ENCODE measurements around the gene EGR2.
A peak's percentile ranks its signal among the peaks of the same experiment; 100 is the strongest.

EGR2 gene

DNA sequence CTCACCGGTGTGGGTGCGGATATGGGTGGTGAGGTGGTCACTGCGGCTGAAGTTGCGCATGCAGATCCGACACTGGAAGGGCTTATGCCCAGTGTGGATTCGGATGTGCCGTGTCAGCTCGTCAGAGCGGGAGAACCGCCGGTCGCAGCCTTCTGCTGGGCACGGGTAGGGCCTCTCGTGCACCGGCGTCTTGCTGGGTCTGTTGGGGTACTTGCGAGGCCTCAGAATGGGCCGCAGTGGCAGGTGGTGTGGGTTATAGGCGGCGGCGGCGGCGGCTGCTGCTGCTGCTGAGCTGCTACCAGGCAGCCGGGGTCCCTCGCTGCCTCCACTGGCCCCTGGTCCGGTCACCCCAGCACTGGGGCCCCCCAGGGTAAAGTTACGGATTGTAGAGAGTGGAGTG is 2.7 kb downstream of the EGR2 start:
- H3K4me1 Mint-ChIP-seq (ENCODE audit: low read depth), result peaks cover 64% of the 10 kb centered on the region
- H3K4me3 Mint-ChIP-seq, result peak overlapping the region; percentile 95
- peaks cover 51% of the 10 kb centered on the region for H3K27me3 Mint-ChIP-seq (ENCODE audit: low read depth)
- H3K27ac Mint-ChIP-seq, result no peak overlapping the region
- peaks cover 38% of the 10 kb centered on the region for H3K36me3 Mint-ChIP-seq (ENCODE audit: low read depth)
- H3K9me3 Mint-ChIP-seq, result no peaks in the 10 kb centered on the region

DNA sequence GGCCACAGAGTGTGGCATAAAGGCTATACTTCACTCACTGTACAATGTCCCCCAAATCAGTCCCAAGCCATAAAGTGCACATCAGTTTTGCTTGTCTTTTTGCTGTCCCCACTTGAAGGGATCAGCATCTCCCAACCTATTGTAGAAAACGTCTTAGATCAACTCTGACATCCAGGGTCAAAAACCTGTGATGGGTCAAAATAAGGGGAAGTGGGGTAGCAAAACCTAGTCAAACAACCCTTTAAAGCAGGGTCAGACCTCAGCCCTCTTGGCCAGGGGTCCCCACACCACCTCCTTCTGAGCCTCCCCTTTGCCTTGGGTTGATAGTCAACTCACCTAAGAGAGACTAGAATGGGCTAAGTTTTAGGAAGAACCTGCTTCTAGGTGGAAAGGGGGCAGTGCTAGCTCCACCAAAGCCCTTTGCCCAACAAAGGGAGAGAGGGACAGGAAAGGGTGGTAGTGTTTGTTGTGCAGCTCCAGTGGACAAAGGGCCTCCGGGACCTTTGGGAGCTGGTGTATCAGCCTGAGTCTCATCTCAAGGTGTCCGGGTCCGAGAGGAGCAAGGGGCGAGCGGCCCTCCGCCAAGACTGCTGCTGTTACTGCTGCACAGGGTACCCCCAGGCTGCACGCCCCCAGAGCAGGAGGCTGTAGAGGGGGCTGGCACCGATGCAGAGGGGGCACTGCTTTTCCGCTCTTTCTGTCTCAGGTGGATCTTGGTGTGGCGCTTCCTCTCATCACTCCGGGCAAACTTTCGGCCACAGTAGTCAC is 3.3 kb downstream of the EGR2 start:
- peaks cover 48% of the 10 kb centered on the region for H3K27me3 Mint-ChIP-seq (ENCODE audit: low read depth)
- H3K4me3 Mint-ChIP-seq, result peak overlapping the region; percentile 95
- H3K36me3 Mint-ChIP-seq (ENCODE audit: low read depth), result peaks cover 44% of the 10 kb centered on the region
- no peak overlapping the region for H3K27ac Mint-ChIP-seq
- H3K9me3 Mint-ChIP-seq, result no peaks in the 10 kb centered on the region
- peaks cover 64% of the 10 kb centered on the region for H3K4me1 Mint-ChIP-seq (ENCODE audit: low read depth)

DNA sequence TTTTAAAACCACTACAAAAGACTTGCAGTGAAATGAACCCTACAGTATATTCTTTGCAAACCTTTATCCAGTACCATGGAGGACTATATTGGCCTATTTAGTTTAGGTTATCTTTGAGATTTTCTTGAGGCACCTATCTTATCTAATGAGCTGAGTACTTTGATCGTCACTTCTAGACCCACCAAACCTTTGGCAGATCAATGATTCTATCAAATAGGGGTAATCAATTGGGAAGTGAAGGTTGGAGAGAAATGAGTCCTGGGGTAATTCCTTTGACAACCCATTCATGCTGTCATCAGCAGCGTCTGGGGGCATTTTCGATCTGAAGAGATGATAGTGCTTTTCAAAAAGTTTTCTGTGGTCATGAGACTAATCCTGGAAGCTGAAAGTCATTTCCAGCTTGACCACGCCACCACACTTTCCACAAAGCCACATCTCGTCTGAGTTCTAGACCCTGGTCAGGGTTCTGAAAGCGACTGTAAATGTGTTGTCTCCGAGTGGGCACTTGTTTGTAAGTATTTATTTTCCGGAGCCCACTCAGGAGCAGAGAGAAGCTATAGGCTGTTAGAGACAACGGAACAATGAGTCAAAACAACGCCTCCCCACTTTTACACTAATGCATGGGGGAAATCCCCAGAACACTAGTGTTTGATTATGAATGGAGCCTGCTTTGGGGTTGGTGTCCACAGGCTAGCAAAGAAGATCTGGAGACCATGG is 4.8 kb downstream of the EGR2 start:
- no peaks in the 10 kb centered on the region for H3K9me3 Mint-ChIP-seq
- peak overlapping the region; percentile 67 for H3K27ac Mint-ChIP-seq
- H3K4me3 Mint-ChIP-seq, result peak overlapping the region; percentile 58
- peaks cover 57% of the 10 kb centered on the region for H3K36me3 Mint-ChIP-seq (ENCODE audit: low read depth)
- peaks cover 67% of the 10 kb centered on the region for H3K4me1 Mint-ChIP-seq (ENCODE audit: low read depth)
- peaks cover 44% of the 10 kb centered on the region for H3K27me3 Mint-ChIP-seq (ENCODE audit: low read depth)

DNA sequence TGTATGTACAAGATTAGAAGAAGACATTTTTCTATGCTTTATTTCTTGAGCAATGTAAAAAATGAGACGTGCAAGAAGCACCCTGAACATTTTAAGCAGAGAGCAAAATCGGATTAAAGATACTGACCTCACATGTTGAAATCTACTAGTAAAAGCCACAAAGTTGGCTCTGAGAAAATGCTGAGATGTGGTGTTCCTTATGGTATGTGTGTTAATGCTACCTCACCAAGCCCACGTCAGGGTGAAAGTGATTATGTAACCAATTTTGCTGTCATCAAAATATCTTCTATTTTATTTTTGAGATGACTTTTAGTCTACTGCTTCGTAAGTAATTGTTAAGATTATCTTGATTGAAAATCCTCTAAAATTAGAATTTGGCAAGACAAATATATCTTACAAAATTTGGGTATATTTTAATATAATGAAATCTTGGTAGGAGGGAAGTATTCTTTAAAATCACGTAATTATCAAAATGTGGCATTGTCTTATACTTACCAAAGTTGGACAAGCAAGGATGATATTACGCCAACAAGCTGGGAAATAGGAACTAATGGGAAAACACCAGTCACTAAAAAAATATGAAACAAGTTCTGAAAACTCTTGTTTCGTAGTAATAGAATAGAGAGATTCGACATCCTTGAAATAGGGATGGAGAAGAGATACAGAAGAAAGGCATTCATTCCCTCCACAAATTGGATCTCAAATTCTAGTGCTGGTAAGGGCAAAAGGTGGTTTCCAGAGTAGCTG is 5.8 kb downstream of the EGR2 start:
- peaks cover 64% of the 10 kb centered on the region for H3K4me1 Mint-ChIP-seq (ENCODE audit: low read depth)
- peaks cover 36% of the 10 kb centered on the region for H3K27me3 Mint-ChIP-seq (ENCODE audit: low read depth)
- no peaks in the 10 kb centered on the region for H3K9me3 Mint-ChIP-seq
- H3K36me3 Mint-ChIP-seq (ENCODE audit: low read depth), result peaks cover 61% of the 10 kb centered on the region
- no peak overlapping the region for H3K27ac Mint-ChIP-seq
- H3K4me3 Mint-ChIP-seq, result no peak overlapping the region

DNA sequence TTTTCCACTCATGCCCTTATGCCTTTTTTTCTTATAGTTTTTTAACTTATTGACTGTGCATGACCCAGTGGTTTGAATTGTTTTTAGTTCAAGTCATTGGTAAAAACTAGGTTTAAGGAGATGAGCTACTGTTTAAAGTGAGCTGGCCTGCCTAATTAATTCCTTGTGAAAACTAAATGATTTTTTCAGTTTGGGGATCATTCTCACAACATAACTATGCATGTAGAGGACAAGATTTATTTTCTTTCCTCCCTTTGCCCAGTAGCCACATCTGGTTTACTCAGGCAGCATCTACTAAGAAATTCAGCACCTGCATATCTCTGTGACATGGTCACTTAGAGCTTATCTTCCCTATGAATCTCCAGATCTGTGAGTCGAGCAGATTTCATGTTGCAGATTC is 9.9 kb downstream of the EGR2 start:
- peaks cover 42% of the 10 kb centered on the region for H3K4me1 Mint-ChIP-seq (ENCODE audit: low read depth)
- peaks cover 39% of the 10 kb centered on the region for H3K36me3 Mint-ChIP-seq (ENCODE audit: low read depth)
- H3K9me3 Mint-ChIP-seq, result no peaks in the 10 kb centered on the region
- H3K4me3 Mint-ChIP-seq, result peak overlapping the region; percentile 86
- peaks cover 11% of the 10 kb centered on the region for H3K27me3 Mint-ChIP-seq (ENCODE audit: low read depth)
- H3K27ac Mint-ChIP-seq, result peak overlapping the region; percentile 49

DNA sequence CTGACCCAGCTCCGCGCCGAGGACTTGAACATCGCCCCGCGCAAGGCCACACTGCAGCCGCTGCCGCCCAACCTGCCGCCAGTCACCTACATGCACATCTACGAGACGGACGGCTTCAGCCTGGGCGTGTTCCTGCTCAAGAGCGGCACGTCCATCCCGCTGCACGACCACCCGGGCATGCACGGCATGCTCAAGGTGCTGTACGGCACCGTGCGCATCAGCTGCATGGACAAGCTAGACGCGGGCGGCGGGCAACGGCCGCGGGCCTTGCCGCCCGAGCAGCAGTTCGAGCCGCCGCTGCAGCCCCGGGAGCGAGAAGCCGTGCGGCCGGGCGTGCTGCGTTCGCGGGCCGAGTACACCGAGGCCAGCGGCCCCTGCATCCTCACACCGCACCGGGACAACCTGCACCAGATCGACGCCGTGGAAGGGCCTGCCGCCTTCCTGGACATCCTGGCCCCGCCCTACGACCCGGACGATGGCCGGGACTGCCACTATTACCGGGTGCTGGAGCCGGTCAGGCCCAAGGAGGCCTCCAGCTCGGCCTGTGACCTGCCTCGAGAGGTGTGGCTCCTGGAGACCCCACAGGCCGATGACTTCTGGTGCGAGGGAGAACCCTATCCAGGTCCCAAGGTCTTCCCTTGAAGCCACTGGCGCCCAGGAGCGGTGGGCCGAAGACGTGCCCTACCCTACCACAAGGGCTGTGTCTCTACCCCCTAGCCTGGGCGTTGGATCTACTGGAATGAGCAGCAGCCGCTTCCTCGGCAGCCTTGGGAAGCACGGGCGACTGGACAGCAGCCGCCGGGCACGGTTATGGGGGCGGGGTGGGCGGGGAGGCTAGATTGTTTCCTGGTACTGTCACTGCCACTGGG is 10.7 kb downstream of the EGR2 start:
- Mint-ChIP-seq H3K4me1 (ENCODE audit: low read depth) (peaks cover 35% of the 10 kb centered on the region), H3K27me3 (ENCODE audit: low read depth) (peaks cover 19% of the 10 kb centered on the region), H3K4me3 (peak overlapping the region; percentile 86), H3K9me3 (no peaks in the 10 kb centered on the region), H3K27ac (peak overlapping the region; percentile 82), H3K36me3 (ENCODE audit: low read depth) (peaks cover 39% of the 10 kb centered on the region)

DNA sequence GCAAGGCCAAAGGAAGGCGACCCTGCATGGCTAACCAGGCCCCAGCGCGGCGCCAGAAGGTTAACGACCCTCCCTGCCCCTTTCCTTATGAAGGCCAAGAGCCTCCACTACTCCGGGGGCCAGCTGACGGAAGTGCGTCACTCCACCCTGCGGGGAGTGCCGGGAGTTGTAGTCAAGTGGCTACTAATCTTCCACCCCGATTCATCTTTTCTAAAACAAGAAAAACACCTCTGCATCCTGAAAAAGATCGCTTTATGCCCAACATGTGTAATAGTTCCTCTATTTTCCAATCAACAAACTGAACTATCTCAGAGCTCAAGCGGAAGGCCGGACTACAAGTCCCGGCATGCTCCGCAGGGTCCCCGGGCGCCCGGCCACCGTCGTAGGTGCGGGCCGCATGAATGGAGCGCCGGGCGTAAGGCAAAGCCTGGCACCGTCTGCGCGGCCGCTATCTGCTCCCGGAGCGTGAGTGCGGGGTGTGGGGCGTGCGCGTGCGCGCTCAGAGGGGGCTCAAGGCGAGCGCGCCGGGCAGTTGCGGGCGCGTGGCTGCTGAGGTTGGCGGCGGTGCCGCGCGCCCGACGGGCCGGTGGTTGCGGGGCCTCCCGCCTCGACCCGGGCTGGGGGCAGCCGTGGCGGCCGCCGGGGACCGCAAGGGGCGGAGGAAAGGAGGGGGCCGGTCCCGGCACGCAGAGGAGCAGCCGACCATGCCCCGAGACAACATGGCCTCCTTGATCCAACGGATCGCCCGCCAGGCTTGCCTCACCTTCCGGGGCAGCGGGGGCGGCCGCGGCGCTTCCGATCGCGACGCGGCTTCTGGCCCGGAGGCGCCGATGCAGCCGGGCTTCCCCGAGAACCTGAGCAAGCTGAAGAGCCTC is 11.6 kb downstream of the EGR2 start, which contains the start of gene ADO:
Gene ADO (plus strand): TSS at position 365 of the 875 bp plus-strand sequence. CDS start 340 bp downstream, at position 705.
- Mint-ChIP-seq H3K27me3 (ENCODE audit: low read depth) (peaks cover 28% of the 10 kb centered on the region), H3K36me3 (ENCODE audit: low read depth) (peaks cover 33% of the 10 kb centered on the region), H3K9me3 (no peaks in the 10 kb centered on the region), H3K27ac (peak within 1 kb of the TSS; percentile 96), H3K4me3 (peak within 1 kb of the TSS; percentile 91), H3K4me1 (ENCODE audit: low read depth) (peaks cover 30% of the 10 kb centered on the region)

DNA sequence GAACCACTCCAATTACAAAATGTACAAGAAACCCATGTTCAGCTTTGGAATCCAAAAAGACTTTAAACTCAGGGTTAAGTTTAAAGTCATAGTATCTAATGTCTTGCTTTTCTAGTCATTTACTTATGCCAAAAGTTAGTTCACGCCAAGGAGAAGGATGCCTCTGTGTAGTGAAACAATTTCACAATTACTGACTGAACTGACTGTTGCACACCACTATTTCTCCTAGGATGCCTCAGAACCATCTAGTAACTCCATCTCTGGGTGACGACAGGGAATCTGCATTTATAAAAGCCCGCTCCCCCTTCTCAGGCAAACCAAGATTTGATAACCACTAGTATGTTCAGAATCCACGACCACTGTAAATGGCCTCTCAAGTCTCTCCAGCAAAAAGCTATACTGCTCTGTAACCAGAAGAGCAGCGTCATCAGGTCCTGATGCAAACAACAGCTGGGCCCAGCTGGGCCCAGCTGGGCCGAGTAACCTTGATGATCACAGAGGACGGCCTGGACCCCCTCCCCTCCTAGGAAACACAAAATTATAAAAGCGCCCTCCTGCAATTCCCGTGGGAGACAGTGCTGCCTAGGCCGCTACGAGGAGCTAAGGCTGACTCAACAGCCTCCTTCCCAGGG is 12.3 kb downstream of the EGR2 start:
- Mint-ChIP-seq H3K27ac (peak overlapping the region; percentile 96), H3K4me1 (ENCODE audit: low read depth) (peaks cover 29% of the 10 kb centered on the region), H3K27me3 (ENCODE audit: low read depth) (peaks cover 35% of the 10 kb centered on the region), H3K36me3 (ENCODE audit: low read depth) (peaks cover 29% of the 10 kb centered on the region), H3K4me3 (peak overlapping the region; percentile 91), H3K9me3 (no peaks in the 10 kb centered on the region)

DNA sequence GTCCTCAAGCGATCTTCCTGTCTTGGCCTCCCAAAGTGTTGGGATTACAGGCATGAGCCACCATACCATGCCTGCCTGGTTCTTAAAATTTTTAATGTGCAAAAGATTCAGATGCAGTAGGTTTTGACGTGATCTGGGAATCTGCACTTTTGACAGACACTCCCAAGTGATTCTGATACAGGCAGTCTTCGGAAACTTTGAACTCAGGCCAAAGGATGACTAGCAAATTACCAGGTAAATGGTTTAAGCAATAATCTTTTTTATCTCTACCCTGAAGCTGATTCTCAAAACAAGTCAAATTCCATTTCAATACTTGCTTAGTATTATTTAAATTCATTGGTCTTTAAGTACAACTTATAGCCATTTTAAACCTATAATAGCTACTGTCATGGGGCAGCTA is 14.3 kb downstream of the EGR2 start:
- H3K4me3 Mint-ChIP-seq, result no peak overlapping the region
- no peak overlapping the region for H3K27ac Mint-ChIP-seq
- H3K4me1 Mint-ChIP-seq (ENCODE audit: low read depth), result peaks cover 17% of the 10 kb centered on the region
- no peaks in the 10 kb centered on the region for H3K9me3 Mint-ChIP-seq
- H3K36me3 Mint-ChIP-seq (ENCODE audit: low read depth), result peaks cover 11% of the 10 kb centered on the region
- H3K27me3 Mint-ChIP-seq (ENCODE audit: low read depth), result peaks cover 49% of the 10 kb centered on the region

DNA sequence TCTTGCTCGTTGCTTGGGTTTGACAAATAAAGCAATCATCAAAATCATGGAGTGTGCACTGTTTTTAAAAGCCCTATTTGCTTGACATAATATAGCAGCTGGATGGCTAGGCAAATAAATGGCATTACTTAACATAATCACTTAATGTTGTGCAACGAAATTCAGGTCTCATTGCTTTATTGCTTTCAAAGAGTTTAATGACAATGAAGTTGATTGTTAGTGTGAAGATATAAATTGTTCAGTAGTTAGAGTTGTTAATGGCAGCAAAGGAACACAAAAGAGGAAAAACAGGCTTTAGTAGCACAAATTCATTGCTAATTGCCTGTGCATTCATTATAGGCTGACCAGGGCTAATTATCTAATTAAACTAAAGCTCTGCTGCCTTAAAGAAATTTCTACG is 19.3 kb downstream of the EGR2 start:
- no peaks in the 10 kb centered on the region for H3K4me1 Mint-ChIP-seq (ENCODE audit: low read depth)
- H3K9me3 Mint-ChIP-seq, result no peaks in the 10 kb centered on the region
- no peak overlapping the region for H3K4me3 Mint-ChIP-seq
- no peaks in the 10 kb centered on the region for H3K36me3 Mint-ChIP-seq (ENCODE audit: low read depth)
- H3K27me3 Mint-ChIP-seq (ENCODE audit: low read depth), result peaks cover 88% of the 10 kb centered on the region
- no peak overlapping the region for H3K27ac Mint-ChIP-seq

DNA sequence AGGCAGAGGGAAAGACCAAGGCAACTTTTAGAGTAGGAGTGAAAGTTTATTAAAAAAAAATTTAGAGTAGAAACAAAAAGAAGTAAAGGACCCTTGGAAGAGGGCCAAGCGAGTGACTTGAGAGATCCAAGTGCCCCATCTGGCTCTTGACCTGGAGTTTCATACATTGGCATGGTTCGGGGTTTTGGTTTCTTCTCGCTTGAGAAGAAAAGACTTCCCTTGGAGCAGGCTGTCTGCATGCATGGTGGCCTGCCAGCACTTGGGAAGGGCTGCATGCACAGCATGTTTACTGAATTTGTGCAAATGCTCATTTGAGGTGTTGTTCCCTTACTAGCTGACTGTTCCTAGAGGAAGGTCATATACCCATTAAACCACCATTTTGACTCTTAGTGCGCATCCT is 20.4 kb downstream of the EGR2 start:
- peaks cover 86% of the 10 kb centered on the region for H3K27me3 Mint-ChIP-seq (ENCODE audit: low read depth)
- no peak overlapping the region for H3K27ac Mint-ChIP-seq
- H3K36me3 Mint-ChIP-seq (ENCODE audit: low read depth), result no peaks in the 10 kb centered on the region
- no peaks in the 10 kb centered on the region for H3K9me3 Mint-ChIP-seq
- H3K4me1 Mint-ChIP-seq (ENCODE audit: low read depth), result no peaks in the 10 kb centered on the region
- no peak overlapping the region for H3K4me3 Mint-ChIP-seq

DNA sequence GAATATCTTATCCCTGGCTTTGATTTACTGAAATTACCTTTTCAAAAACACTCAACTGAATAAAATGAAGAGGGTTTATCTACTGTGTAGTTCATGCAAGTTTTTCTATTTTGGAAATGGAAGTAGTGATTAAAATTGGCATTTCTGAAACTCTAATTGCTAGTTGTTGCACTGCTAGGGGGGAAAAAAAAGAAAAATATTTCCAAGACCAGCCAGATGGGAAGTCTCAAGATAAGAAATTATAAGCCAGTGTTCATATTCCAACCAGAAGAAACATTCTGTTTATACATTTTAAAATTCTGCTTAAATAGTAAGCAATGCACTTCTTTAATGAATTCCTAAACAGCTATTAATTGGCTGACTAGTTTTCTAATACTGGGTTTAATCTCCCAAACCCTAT is 21.1 kb downstream of the EGR2 start:
- Mint-ChIP-seq H3K4me3 (no peak overlapping the region), H3K9me3 (no peaks in the 10 kb centered on the region), H3K36me3 (ENCODE audit: low read depth) (no peaks in the 10 kb centered on the region), H3K4me1 (ENCODE audit: low read depth) (no peaks in the 10 kb centered on the region), H3K27ac (no peak overlapping the region), H3K27me3 (ENCODE audit: low read depth) (peaks cover 80% of the 10 kb centered on the region)

DNA sequence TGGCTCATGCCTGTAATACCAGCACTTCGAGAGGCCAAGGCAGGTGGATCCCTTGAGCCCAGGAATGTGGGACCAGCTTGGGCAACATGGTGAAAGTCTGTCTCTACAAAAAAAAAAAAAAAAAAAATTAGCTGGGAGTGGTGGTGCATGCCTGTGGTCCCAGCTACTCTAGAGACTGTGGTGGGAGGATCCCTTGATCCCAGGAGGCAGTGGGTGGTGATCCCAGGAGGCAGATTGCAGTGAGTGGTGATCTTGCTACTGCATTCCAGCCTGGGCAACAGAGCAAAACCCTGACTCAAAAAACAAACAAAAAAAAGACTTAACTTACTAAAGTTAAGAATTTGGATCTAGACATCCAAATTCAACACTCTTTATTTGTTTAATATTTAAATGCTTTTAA is 21.9 kb downstream of the EGR2 start:
- H3K4me3 Mint-ChIP-seq, result no peak overlapping the region
- H3K27me3 Mint-ChIP-seq (ENCODE audit: low read depth), result peaks cover 79% of the 10 kb centered on the region
- no peak overlapping the region for H3K27ac Mint-ChIP-seq
- no peaks in the 10 kb centered on the region for H3K4me1 Mint-ChIP-seq (ENCODE audit: low read depth)
- no peaks in the 10 kb centered on the region for H3K9me3 Mint-ChIP-seq
- H3K36me3 Mint-ChIP-seq (ENCODE audit: low read depth), result no peaks in the 10 kb centered on the region
